ENCODE measurements around the gene GLP1R. TPM values are rescaled to one million over a fixed set of nuclear protein-coding genes. Genes with fewer than 3 reads are reported as not detected.

Gene GLP1R
- total RNA-seq, 1 experiment from 2014 or later, result not detected

GRCh38 chr6:39058471-39059147 is 10.0 kb downstream of the GLP1R start:
- in situ Hi-C loops (cut with HindIII; ENCODE audit: low pct_unique_long_range_greater_than_20kb, low sequenced_read_pairs), result no loop called here
- no peak for DNase-seq (ENCODE audit: low read depth)

GRCh38 chr6:39059496-39060310 is 11.1 kb downstream of the GLP1R start:
- no peak for DNase-seq (ENCODE audit: low read depth)
- in situ Hi-C loops (cut with HindIII; ENCODE audit: low pct_unique_long_range_greater_than_20kb, low sequenced_read_pairs), result no loop called here

GRCh38 chr6:39060467-39061160 is 12.0 kb downstream of the GLP1R start:
- in situ Hi-C loops (cut with HindIII; ENCODE audit: low pct_unique_long_range_greater_than_20kb, low sequenced_read_pairs), result no loop called here
- DNase-seq (ENCODE audit: low read depth), result no peak

GRCh38 chr6:39061182-39061581 is 12.6 kb downstream of the GLP1R start:
- no peak for DNase-seq (ENCODE audit: low read depth)
- in situ Hi-C loops (cut with HindIII; ENCODE audit: low pct_unique_long_range_greater_than_20kb, low sequenced_read_pairs), result no loop called here

DNA sequence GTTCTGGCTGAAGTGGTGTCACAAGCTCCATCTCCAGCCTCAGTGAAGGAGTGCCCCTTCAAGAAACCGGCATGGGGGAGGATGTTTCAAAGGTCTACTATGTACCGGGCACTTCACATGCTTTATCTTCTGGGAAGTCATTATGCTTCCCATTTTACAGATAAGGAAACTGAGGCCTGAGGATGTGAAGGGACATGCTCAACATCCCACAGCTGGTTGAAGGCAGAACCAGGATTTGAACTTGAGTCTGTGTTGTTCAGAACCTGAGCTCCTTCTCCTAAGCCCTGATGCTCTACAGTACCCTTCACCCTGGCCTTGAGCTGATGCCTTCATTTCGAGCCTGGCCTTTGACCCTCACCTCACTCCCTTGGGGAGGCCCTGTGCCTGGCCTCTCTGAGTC is 13.0 kb downstream of the GLP1R start:
- in situ Hi-C loops (cut with HindIII; ENCODE audit: low pct_unique_long_range_greater_than_20kb, low sequenced_read_pairs), result no loop called here
- no peak for DNase-seq (ENCODE audit: low read depth)

DNA sequence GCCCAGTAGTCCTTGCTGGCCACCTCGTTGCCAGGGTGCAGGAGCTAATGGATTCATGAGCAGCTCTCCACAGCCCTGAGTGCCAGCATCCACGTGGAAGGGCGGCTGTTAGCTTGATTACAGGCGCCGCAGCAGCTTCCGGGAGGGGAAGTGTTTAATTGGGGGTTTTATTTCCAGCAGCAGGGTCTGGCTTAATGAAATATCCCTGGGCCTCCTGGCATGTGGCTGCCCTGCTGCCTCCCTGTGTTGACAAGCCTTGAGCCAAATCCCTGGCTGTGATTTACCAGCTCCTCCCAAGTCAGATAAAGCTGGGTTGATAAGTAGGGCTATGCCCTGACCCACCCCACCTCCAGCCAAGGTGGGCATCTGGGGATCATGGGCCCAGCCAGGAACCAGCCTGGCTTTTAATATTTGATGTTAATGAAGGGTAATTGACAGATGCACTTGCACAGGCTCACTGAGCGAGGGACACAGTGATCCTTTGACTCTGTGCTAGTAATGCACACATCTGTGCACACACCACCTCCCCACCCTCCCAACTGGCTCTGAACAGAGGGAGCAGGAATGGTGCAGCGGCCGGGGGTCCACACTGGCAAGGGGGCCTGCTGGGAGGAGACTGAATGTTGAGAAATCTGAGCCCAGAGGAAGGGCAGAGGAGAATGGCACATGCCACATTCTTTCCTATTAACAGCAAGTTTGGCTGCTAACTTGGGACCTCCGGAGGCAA is 13.6 kb downstream of the GLP1R start:
- in situ Hi-C loops (cut with HindIII; ENCODE audit: low pct_unique_long_range_greater_than_20kb, low sequenced_read_pairs), result no loop called here

DNA sequence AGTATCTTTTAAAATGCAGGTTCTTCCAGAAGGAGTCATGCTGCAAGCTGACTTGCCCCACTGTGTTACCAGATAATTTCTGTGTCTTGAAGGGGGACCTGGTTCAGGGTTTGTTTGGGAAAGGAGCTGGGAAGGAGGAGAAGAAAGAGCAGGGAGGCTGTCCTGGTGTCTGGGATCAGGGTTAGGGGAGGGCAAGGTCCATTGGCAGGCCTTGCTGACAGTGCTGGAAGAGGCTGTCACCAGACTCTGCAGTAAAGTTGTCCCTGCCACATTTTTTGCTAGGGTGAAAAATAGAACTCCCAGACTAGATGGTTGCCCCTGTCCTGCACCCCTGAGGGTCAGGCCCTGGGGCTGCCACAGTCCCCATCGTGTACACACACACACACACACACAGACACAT is 14.9 kb downstream of the GLP1R start:
- in situ Hi-C loops (cut with HindIII; ENCODE audit: low pct_unique_long_range_greater_than_20kb, low sequenced_read_pairs), result no loop called here
- no peak for DNase-seq (ENCODE audit: low read depth)

More for the DNA sequence above, 13.6 kb downstream of the GLP1R start:
- DNase-seq (ENCODE audit: low read depth), result no peak

DNA sequence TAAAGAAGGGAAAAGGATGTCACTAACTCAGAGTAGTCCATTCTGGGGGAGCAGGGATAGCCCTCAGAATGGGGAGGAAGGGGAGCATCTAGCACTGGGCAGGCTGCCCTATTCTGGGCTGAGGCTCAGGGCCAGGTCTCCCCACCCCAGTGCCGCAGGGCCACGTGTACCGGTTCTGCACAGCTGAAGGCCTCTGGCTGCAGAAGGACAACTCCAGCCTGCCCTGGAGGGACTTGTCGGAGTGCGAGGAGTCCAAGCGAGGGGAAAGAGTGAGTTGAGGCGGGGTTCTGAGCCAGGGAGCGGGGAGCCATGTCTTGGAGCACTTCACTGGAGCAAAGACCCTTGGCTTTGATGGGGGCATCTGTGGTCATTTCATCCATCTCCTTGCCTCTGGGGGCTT is 17.0 kb downstream of the GLP1R start:
- no peak for DNase-seq (ENCODE audit: low read depth)
- in situ Hi-C loops (cut with HindIII; ENCODE audit: low pct_unique_long_range_greater_than_20kb, low sequenced_read_pairs), result no loop called here

DNA sequence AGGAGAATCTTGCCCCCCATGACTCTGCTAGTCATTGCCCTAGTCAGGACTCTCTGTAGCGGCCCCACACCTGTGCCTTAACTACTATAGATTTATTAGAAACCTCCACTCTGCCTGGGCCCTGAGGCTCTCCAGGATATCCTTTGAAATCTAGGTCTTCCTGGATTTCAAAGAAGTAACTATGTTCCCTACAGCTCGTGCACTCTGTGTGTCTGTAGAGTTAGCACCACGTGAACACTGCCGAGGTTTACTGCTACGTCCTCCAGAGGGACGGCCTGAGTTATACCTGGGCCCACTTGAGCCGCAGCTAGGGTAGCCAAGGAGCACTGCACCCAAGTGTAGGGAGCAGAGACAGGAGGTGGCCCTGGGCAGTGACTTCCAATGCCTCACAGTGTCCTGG is 19.8 kb downstream of the GLP1R start:
- in situ Hi-C loops (cut with HindIII; ENCODE audit: low pct_unique_long_range_greater_than_20kb, low sequenced_read_pairs), result no loop called here
- DNase-seq (ENCODE audit: low read depth), result no peak

- DNase-seq (ENCODE audit: low read depth), result no peak
- in situ Hi-C loops (cut with HindIII; ENCODE audit: low pct_unique_long_range_greater_than_20kb, low sequenced_read_pairs), result no loop called here
Measured at GRCh38 chr6:39072830-39073229, 24.2 kb downstream of the GLP1R start.

DNA sequence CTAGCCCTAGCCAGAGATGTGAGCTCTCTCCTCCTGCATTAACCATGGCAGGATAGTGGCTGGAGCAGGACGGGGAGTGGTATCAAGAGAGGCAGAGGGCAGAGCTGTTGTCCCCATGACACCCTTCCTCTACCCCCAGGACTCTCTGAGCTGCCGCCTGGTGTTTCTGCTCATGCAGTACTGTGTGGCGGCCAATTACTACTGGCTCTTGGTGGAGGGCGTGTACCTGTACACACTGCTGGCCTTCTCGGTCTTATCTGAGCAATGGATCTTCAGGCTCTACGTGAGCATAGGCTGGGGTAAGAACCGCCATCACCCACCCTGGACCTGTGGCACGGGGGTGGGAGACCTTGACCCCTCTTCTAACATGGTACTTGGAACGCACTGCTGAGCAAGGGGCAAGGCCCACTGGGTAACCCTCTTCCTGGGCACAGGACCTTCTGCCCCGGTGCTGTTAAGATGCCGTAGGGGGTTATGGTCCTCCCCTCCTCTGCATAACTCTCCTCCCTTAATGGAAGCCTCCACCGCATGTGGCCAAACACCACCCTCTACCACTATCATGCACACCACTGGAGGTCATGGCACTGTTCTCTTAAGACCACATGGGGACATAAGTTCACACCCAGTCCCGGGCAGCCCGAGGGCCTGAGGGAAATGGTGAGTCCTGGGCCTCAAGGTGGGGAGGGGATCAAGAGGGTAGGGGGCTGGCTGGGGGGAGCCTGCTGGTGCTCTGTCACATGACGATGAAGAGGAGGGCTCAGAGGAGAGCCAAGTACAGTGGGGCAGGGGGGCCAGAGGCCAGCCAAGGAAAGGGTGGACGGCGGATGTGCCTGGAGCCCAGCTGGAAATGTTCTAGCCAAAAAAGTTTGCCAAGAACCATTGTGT is 25.1 kb downstream of the GLP1R start:
- no peak for DNase-seq (ENCODE audit: low read depth)
- in situ Hi-C loops (cut with HindIII; ENCODE audit: low pct_unique_long_range_greater_than_20kb, low sequenced_read_pairs), result no loop called here

GRCh38 chr6:39074486-39074885 is 25.9 kb downstream of the GLP1R start:
- no peak for DNase-seq (ENCODE audit: low read depth)
- in situ Hi-C loops (cut with HindIII; ENCODE audit: low pct_unique_long_range_greater_than_20kb, low sequenced_read_pairs), result no loop called here

- in situ Hi-C loops (cut with HindIII; ENCODE audit: low pct_unique_long_range_greater_than_20kb, low sequenced_read_pairs), result no loop called here
Measured at GRCh38 chr6:39075010-39075686, 26.6 kb downstream of the GLP1R start.

DNA sequence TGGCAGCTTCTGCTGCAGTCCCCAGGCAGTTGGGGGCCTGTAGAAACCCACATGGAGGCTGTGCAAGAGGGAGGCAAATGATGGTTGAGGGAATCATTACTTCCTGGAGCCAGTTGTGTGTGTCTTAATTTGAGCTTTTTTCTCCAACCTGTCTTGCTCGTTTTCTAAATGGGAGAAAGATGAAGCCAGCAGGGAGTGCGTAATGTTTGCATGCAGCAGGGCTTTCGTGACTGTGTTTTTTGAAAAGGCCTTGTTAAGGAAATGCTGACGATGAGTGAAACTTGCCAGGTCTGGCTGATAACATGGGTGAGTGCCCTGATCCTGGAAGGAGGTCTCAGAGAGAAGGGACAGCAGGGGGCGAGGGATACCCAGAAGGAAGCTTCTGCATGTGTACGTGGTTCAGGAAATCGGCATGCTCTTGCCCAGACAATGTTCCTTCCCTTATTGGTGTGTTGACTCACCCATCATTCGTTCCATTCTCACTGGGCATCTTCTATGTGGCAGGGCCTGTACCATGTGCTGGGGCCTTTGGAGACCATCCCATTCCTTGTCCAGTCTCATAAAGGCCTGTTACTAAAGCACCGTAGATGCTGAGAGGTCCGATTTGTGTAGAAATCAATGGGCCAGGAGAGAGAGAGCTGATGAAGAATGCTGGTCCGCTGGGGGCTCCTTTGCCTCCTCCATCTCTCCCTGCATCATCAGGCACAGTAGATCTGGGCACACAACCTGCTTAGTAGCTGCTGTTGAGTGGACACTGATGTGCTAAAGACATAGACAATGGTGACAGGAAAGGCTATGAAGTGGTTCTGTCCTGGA is 27.4 kb downstream of the GLP1R start:
- no peak for DNase-seq (ENCODE audit: low read depth)
- in situ Hi-C loops (cut with HindIII; ENCODE audit: low pct_unique_long_range_greater_than_20kb, low sequenced_read_pairs), result no loop called here

More at GRCh38 chr6:39075010-39075686, 26.6 kb downstream of the GLP1R start:
- no peak for DNase-seq (ENCODE audit: low read depth)

DNA sequence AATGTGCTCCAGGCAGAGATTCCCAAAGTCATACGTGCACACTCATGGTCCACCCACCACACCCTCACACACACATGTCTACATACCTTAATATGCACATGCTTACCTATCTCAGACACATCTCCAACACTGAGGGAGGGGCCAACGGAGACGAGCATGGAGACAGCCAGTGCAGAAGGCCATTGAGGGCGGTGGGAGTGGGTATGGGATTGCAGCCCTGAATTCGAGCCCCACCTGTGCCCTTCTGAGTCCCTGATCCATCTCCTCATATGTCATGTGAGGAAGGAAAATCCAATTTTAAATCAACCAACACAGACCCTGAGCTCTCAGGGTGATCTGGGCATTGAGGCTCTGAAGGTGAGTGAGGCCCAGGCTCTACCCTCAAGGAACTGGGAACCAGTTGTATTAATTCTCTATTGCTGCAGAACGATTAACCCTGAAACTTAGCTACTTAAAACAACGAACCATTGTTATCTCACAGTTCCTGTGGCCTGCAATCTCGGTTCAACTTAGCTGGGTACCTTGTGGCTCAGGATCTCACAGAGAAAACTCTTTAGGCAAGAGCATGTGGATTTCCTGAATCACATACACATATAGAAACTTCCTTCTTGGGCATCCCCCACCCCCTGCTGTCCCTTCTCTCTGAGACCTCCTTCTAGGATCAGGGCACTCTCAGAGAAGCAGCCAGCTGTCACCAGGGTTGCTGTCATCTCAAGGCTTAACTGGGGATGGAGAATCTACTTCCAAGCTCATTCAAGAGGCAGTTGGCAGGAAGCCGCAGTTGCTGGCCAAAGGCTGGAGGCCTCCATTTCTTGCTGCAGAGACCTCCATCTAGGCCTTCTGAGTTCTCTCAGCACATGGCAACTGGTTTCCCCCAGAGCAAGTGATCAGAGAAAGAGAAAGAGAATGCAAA is 28.3 kb downstream of the GLP1R start:
- in situ Hi-C loops (cut with HindIII; ENCODE audit: low pct_unique_long_range_greater_than_20kb, low sequenced_read_pairs), result no loop called here
- DNase-seq (ENCODE audit: low read depth), result no peak

All from Caki2 (cell line).